ENCODE data around the gene ANKRD9.

ANKRD9 gene

DNA sequence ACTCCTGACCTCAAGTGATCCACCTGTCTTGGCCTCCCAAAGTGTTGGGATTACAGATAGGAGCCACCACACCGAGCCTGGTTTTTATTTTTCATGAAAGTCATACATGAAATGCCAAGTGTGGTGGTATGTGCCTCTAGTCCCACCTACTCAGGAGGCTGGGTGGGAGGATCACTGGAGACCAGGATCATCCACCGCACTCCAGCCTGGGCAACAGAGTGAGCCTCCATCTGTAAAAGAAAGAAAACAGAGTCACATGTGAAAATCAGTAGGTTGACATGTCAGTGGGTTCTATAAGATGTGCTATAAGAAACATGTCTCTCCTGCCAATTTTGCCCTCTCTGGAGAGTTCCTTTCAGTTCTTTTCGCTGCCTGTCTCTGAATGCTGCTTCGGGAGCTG, 28.2 kb downstream of the ANKRD9 start:
- no peak for DNase-seq (ENCODE audit: low read depth)
- TF ChIP-seq, protein P1, sequence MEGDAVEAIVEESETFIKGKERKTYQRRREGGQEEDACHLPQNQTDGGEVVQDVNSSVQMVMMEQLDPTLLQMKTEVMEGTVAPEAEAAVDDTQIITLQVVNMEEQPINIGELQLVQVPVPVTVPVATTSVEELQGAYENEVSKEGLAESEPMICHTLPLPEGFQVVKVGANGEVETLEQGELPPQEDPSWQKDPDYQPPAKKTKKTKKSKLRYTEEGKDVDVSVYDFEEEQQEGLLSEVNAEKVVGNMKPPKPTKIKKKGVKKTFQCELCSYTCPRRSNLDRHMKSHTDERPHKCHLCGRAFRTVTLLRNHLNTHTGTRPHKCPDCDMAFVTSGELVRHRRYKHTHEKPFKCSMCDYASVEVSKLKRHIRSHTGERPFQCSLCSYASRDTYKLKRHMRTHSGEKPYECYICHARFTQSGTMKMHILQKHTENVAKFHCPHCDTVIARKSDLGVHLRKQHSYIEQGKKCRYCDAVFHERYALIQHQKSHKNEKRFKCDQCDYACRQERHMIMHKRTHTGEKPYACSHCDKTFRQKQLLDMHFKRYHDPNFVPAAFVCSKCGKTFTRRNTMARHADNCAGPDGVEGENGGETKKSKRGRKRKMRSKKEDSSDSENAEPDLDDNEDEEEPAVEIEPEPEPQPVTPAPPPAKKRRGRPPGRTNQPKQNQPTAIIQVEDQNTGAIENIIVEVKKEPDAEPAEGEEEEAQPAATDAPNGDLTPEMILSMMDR (conservative IDR thresholded peaks at IDR 0.05; ENCODE audit: low read depth, low read length): no peak
- no peak overlapping the region for H3K4me3 ChIP-seq (ENCODE audit: low read depth, low read length)

DNA sequence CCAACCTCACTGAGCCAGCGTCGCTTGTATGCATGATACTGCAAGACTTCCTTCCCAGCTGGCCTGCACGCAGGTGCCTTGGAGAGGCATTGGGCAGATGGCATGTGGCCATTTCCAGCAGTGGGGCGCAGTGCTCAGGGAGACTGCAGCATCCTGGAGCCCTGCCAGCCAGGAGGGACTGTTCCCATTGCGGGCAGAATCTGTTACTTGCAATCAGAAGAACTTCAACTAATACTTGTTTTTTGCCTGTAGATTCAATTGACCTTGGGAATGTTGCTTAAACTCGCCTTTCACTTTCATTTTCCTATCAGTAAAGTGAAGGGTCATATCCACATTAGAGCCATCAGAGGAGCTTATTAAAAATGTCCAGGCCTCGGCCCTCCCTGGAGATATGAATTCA, 29.8 kb downstream of the ANKRD9 start:
- no peak overlapping the region for H3K4me3 ChIP-seq (ENCODE audit: low read depth, low read length)
- TF ChIP-seq, protein P1 (conservative IDR thresholded peaks at IDR 0.05; ENCODE audit: low read depth, low read length): no peak
- DNase-seq (ENCODE audit: low read depth): no peak

DNA sequence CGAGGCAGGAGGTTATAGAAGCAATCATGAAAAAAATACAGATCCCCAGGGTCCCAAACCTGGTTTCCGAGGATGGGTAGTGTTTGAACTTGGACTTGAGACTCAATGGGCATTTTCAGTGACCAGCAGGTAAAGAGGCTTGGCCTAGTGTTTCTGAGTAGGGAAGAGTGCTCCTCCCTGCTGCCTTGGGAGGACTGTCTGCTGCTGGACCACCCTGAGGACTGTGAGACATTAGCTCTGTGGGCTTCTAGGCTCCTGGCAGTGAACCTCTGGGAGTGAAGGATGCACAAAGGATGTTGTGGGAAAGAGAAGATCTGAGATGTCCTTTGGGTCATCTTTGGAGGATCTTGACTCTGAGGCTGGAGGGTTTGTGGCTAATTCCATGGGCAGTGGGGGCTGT, 30.5 kb downstream of the ANKRD9 start:
- DNase-seq (ENCODE audit: low read depth): no peak
- TF ChIP-seq, protein P1 (conservative IDR thresholded peaks at IDR 0.05; ENCODE audit: low read depth, low read length): no peak
- no peak overlapping the region for H3K4me3 ChIP-seq (ENCODE audit: low read depth, low read length)

DNA sequence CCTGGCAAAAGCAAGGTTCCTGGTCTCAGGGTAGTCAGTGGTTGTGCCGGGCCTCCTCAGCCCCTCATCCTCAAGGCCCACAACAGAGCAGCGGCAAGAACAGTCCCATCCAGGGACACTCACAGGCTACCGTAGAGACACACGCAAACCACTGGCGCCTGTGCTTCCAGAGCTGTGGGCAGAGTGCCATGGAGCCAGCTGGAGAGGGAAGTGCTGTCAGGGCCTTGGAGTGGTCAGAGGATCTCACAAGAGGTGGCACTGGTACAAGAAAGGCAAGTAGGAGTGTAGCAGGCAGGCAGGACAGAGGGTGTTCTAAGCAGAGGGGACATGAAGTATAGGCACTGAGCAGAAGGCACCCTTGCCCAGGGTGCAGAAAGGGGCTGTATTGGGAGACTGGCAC, 34.6 kb downstream of the ANKRD9 start:
- no peak overlapping the region for H3K4me3 ChIP-seq (ENCODE audit: low read depth, low read length)
- TF ChIP-seq, protein P1 (conservative IDR thresholded peaks at IDR 0.05; ENCODE audit: low read depth, low read length): no peak
- no peak for DNase-seq (ENCODE audit: low read depth)

DNA sequence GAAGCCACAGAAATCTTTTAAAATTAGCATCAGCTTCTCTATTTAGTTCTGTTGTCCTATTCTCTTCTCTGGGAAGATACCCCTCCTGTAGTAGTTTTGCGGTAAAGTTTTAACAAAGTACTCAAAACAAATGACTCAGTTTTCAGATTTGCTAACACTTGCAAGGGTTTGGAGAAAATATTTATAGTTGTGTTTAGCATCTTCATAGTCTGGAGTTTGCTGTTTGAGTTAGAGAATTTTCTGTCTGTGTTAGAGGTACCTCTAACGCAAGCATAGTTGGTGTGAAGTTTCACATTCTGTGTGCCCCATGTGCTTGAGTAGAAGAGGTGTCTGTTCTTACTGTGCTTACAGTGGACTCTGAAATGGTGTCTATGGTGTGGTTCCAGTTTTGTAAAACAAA, 36.0 kb downstream of the ANKRD9 start:
- H3K4me3 ChIP-seq (ENCODE audit: low read depth, low read length): no peak overlapping the region
- TF ChIP-seq, protein P1 (conservative IDR thresholded peaks at IDR 0.05; ENCODE audit: low read depth, low read length): no peak
- DNase-seq (ENCODE audit: low read depth): no peak

DNA sequence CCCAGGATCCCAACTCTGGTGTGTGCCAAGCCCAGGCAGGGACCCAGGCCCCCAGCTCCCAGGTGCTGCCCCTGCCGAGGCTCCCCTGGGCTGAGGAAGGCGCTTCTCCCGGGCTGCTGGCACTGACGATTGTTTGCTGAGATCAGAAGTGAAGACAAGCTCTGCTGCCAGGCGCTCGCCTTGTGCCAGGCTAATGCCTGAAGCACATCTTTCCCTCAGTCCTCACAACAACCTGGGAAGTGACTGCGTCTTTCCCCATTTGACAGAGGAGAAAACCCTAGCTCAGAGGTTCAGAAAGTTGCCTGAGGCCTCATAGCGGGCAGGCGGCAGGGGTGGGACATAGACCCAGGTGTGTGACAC, 36.8 kb downstream of the ANKRD9 start:
- H3K4me3 ChIP-seq (ENCODE audit: low read depth, low read length): no peak overlapping the region
- TF ChIP-seq, protein P1 (conservative IDR thresholded peaks at IDR 0.05; ENCODE audit: low read depth, low read length): no peak
- no peak for DNase-seq (ENCODE audit: low read depth)

DNA sequence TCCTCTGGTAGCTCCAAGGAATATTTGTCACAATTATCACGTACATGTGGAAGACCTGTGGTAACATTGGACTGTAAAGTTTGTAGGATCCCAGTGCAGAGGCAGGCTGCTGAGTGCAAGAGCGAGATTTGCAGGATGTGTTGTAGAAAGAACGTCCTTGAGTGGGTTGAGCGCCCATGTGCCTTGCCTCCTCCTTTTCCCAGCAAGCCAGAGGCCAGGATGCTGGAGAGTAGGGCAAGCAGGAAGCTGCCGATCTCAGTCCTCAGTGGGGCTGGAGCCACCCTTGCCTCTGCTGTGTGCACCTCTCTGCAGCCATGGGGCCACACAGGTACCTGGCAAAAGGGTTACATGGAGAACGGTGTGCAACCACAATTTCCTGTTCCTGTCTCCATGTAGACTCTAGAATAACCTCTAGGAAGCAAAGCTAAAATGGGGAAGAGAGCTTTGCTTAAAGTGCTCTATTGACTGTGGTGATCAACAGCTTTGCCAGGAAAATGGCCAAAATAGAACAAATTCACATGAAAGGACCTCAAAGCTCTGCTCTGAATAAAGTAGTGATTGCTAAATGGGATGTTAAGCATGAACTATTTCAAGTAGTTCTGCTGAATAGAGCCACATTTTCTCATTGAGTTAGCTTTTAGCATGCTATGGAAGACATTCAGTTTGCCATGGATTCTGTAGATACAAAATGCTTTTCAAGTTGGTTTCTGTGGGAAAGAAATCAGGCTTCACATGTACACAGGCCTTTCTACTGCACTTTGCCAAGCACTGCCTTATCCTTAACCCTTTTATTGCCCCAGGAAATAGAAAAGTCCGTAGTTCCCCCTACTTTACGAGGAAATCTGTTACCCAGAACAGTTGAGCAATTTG, 37.4 kb downstream of the ANKRD9 start:
- DNase-seq (ENCODE audit: low read depth): no peak
- H3K4me3 ChIP-seq (ENCODE audit: low read depth, low read length): no peak overlapping the region
- TF ChIP-seq, protein P1 (conservative IDR thresholded peaks at IDR 0.05; ENCODE audit: low read depth, low read length): no peak

Data from choroid plexus epithelial cell (primary cell).